HG03025 (cell line): ENCODE data around the gene PRKCE.

Experiments
- ATAC-seq: cut with Tn5 transposase; IDR thresholded peaks from one replicate; pipeline ENCODE4 v1.9.1; 2021; ENCODE audit warnings: mild to moderate bottlenecking, moderate library complexity; ENCODE audit not compliant: unreplicated experiment, low FRiP score

PRKCE gene

DNA sequence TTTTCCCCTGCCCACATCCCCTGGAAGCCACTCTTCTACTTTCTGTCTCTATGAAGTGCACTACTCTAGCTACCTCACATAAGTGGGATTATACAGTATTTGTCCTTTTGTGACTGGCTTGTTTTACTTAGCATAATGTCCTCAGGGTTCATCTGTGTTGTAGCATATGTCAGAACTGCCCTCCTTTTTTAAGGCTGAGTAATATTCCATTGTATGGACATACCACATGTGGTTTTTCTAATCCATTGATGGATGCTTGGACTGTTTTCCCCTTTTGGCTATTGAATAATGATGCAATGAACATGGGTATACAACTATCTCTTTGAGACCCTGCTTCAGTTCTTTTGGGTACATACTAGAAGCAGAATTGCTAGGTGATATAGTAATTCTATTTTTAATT is 95.9 kb downstream of the PRKCE start:
- ATAC-seq: no peak

DNA sequence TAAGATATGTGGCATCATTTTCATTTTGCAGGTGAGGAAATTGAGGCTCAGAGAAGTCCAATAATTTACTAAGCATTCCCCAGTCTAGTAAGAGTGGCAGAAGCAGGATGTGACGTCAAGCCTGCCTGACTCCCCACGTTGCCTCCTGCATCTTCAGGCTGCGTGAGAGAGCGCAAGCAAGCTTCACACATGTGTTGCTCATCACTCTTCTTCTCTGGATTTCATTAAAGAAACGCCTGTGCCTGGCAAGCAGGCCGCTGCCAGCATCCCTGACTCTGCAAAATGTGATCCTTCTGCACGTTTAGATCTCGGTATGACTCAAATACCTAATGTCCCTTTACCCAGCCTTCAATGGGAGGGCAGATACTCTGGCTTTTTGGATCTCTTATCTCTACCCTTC is 96.8 kb downstream of the PRKCE start:
- ATAC-seq: no peak

DNA sequence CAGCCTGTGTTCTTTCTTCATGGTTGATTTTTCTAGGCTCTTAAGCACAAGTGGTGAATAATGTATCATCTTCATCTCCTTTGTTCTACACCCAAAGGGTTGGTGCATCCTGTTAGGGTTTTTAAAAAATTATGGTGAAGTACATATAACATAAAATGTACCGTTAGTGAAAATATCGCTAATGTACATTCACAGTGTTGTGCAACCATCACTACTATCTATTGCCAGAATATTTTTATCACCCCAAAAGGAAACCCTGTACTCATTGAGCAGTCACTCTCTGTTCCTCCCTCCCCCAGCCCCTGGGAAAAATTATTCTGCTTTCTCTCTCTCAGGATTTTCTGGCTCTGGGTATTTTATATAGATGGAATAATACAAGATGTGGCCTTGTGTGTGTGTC is 98.5 kb downstream of the PRKCE start:
- ATAC-seq: no peak

DNA sequence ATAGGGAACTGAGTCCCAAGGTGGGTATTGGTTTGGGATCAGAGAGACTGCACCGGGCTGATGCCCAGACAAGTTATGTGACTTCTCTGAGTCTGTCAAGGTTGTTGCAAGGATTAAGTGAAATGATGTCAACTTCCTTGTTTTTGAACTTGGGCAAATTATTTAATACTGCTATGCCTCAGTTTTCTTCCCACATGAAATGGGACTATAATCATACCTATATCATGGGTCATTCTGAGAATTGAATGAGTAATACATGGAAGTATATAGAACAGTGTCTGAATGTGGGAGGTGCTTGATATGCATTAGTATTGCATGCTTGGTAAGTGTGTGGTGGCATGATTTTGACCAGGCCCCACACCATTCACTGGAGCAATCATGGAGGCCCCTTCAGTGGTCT is 99.0 kb downstream of the PRKCE start:
- no peak for ATAC-seq

DNA sequence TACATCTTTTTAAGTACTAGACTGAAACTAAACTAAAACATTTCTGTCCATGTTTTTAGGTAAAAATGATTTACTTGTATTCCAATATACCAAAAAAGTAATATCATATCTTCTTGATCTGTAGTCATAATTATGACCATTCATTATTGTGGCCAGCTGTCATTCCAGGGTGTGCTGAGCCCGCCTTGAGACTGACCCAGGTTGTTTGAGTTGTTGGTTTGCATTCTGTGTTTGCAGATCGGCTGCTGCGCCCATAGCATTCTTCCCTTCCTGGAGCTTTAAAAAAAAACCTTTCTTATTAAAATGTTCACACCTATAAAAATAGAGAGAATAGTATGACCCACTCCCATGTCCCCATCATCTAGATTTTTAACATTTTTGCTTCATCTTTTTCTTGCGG is 101.9 kb downstream of the PRKCE start:
- ATAC-seq: no peak

DNA sequence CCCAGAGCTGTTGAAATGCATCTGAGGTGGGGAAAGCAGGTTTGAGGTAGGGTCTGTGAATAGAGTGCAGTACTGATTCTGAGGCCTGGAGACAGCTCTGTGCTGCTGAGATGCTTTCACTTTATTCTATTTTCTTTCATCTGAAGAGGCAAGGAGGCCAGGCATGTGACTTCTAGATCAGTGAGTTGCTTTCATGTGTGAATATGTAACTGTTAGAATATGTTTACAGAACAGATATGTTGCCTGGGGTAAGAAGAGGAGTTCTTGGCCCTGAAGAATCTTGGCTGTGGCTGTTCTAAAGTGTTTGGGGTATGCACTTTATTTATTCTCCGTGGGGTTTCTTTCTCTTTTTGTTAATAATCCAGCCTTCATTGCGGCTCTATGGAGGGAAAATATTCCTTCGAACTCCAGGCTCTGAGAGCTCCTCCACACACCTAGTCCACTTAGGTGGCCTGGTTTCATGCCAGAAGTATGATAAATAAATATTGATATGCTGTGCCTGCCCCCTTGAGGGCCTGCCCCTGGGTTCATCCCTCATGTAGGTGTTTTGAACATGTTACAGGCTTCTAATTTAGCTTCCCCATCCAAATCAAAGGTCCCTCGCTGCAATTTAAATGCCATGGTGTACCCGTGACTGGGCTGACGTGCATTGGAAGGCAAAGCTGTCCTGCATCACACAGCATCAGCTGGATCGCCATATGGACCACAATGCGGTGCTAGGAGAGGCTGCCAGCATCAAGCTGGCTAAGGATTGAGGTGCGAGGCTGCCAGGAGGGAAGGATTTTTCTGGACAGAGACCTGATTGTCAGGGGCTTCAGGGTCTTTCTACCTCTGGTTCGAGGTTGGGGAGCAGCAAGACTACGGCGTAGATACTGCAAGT is 102.9 kb downstream of the PRKCE start:
- no peak for ATAC-seq

DNA sequence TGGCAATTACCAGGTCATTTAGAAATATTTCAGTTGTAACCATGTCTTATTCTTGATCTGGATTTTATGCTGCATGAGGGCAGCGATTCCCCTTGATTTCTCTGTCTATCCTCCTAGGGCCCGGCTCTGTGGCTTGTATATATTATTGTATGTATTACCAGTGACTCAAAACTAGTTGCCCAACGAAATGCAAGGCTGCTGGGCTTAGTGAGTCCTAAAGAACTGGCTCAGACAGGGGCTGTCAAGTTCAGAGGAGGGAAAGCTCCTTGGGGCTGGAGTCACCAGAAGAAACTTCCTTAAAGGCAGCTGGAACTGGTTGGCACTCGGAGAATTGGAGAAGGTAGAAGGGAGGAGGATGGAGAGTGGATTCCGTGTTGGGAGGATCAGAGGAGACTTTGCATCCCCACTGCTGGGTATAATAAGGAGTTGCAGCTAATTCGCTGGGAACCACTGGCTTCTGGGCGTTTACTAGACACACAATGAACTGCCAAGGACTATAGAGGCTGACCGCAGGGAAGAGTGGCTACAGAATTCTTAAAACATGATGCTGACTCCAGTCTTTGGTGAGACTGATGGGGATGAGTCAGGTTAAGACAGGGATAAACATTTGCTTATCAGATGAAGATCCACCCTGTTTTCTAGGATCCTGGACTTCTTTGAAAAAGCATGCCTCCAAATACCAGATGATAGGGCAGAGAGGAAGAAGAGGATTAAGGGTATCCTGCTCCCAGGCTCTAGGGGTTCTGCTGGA is 104.3 kb downstream of the PRKCE start:
- ATAC-seq: no peak

DNA sequence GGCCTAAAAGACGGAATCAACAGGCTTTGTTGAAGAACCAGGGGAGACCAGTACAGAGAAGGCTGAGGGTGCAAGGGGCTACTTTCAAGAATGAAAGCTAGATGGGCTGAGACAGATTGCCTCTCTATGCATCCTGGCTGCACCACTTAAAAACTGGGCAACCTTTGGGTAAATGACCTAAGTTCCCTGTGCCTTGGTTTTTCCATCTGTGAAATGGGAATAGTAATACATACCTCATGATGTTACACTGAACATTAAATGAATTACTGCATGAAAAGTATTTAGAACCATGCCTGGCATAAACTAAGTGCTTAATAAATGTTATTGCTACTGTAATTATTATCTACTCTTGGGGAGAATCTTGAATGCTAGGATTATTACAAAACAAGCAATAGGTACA is 106.5 kb downstream of the PRKCE start:
- ATAC-seq: no peak

DNA sequence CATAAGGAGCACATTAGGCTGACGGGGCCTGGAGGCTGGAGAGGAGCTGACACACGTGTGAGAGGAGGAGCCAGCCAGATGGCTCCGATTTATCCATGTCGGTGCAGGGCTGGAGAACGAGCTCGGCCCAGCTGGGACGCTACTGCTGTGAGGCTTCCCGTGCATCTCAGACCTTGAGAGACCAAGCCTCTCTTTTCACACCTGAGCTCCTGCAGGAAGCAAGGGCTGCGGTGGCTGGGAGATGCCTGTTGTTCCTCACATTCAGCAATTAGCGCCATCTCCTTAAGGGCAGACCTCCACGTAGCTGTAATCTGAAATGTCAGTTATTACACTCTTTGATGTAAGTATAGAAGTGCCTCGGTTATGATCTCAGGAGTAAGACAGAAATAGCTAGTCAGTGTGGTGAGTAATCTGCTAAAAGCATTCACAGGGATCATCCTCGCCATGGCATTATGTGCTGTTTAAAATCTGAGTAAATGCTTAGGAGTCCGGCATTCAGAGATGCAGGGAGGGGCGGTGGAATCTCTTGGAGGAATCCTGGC is 107.9 kb downstream of the PRKCE start:
- ATAC-seq: no peak

DNA sequence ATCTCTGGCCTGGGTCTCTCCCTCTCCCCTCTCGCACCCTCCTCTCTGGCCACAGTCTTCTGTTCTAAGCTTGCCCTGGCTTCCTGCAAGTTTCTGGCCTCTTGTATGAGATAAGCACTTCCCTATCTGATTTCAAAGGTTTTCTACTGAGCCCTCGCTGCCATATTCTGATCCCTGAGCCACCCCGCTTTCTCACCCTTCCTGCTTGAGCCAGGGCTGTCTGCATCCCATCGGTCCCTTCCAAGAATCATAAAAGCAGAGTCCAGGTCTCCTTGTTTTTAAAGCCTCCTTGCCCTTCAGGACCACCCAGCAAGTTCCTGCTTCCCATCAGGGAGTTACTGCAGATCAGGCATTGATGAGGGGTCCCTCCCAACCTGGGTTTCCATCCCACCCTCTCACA is 110.2 kb downstream of the PRKCE start:
- no peak for ATAC-seq

DNA sequence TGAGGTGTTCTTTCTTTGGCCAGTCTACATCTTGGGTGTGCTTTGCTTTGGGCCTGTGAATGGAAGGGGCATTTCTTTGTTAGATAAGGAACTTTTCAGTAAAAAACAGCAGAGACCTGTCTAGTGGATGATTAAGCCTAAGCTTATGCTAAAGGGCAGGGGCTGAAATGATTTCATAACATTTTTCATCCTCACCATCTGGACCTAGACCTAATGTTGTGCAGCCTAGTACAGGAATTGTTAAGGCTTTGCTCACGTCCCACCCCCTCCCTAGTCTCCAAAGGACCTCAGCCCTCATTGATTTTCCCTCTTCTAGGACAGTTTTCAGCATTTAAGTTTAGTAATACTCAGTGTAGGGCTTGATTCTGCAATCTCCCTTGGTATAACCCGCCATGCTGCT is 111.8 kb downstream of the PRKCE start:
- no peak for ATAC-seq

DNA sequence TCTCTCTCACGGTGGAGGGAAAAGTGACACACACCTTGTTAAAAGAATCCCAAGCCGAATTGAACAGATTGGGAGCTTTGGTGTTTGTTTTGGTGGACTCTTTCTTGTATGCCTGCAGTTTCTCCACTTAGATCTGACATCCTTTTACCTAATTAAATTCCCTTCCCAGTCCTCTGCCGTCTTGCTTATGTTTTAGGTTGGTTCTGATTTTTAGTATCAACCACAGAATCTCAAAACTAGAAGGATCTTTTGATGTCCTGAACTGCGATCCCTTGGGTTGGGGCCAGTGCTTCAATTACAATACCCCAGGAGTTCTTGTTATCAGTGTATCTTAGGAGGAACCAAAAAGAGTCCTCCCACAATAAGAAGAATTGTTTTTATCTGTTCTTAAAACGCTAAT is 112.3 kb downstream of the PRKCE start:
- no peak for ATAC-seq

DNA sequence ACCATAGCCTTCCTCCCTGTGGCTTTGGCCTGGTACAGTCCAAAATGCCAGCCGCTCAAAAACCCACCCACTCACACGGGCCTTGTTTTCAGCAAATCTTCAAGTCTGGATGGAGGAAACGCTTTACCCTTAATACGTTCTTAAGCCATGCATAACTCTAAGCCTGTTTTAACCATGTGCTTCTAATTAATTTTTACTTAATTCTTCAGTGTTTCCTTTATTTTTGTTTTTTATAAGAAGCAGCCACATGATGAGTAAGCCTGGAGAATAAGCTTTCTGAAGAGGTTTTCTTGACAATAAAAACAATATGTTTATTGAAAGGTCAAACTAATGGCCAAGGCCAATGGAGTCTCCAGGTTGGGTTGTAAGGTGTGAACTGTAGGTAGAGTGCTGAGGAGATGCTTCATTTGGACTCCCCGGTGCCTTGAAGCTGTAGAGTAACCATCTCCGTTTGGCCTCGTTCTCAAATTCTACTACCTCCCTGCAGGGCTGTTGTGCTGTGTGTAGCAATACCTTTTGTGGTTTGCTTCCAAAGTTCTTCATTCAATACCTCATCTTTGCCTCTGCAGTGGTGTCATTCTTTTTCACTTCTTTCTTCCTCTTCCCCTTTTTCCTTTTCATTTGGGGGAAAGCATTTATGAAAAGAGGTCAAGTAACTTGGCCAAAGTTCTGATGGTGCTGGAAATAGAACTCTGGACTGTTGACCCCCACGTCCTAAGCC is 113.7 kb downstream of the PRKCE start:
- no peak for ATAC-seq

DNA sequence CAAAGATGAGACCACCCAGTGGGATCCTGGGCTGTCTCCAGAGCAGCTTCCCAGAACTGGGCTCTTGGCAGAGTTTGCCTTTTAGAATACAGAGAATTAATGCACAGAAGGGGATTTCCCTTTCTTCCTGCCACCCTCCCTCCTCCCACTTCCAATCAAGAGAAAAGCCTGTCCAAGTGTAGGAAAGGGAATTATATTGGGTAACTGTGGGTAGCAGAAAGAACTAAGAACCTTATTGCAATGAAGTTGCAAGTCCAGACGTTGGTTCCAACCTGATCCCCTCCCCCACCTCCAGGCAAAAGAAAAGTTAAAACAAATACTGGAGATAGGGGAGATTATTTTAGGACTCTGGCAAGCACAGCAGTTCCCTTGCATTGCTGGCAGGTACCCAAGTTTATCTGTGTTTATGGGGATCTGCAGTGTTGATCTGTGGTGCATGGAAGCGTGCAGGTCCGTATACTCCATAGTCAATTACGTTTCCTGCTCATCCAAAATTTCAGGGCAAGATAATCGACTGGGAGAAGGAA is 114.3 kb downstream of the PRKCE start:
- no peak for ATAC-seq

DNA sequence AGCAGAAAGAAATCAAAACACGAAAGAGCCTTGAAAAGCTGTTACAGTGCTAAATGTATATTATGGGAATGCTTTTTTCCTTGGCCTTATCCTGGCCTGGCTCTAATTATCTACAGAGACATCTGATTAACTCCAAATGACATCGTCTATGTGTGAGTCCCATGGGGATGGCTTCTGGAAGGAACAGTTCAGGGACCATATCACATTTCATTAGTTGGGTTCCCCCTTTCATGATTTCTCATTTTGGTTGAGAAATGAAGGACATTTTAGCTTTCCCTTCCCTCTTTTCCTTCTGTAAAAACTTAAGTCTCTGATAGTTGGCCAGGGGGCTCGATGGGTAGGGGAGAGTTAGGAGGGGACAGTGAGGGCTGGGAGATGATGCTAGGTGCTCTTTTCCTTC is 116.7 kb downstream of the PRKCE start:
- no peak for ATAC-seq

DNA sequence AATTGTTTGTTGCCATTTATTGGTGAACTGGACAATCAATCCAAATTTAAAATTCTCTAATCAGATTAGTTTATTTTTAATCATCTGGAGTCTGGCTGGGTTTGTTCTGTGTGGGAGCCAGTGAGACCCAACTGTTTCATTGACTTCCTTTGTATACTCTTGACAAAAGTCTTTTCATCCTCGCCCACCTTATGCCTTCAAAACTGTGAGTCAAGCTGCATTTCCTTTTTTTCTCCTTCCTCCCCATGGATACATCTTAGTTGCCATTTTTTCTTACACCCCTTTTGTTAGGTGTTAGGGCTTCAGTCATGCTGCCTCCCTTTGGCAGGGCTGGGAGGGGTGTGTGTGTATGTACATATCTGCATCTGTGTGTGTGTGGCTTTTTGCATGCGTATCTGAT is 117.6 kb downstream of the PRKCE start:
- ATAC-seq: no peak

DNA sequence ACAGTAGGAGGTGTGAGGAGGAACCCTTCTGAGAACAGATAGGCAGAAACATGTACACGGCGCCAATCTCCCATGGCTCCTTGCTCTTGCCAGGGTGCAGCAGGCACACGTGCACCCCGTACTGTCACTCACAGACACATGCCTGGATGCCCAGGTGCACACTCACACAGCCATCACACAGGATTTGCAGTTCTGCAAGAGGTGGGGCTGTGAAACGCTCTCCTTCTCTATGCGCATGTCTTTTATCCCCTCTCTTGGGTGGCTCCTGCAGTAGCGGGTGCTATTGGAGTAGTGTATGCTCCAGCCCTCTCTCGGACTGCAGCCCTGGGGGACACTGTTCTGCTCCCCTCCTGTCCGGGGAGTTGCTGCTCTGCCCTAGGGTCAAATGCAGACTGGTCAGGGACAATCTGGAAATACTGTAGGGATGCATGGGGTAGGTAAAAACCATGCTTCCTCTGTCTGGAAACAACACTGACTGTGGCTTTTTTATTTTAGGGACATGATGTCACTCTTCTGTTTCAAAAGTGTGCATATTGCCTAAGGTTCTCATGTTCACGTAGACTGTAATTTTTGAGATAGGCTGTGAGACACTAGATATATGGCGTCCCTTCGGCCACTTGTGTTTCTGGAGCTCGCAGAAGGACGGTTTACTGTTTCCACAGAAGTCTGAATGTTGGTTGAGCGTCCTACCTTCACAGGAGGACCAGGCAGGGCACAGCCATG is 118.5 kb downstream of the PRKCE start:
- ATAC-seq: no peak

DNA sequence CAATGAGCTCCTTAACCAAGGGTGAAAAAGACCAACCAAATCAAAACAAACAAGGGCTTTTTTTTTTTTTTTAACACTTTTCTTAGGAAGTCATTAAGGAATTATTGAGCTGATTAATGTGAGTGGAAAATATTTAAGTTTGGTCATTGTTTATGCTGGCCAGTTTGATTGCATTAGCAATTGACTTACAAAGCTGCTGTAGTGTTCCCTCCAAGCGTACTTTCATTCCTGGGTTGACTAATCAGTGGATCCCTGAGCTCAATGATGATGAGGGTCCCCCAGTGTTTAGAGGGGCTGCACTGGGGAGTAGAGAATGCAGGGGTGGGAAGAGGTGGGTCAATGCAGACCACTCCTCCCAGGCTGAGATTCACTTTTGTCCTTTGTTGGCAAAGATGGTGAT is 119.3 kb downstream of the PRKCE start:
- ATAC-seq: no peak

DNA sequence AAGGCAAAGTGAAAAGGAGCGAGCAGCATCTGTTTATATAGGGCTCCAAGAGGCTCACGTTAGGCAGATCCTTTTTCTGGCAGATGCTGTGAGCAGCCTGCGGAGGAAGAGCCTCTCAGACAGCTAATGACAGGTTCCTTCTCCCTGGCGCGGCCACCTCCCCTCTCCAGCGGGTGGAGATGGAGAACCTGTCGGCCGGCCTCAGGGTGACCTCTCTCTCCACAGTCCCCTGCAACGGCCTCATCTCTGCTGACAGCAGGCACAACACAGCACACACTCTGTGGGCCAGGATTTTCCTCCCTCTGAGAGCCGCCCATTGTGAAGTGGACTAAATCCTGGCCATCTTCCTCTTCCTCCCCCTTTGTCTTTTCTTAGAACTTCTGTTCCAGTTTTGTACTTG is 119.8 kb downstream of the PRKCE start:
- ATAC-seq: no peak

DNA sequence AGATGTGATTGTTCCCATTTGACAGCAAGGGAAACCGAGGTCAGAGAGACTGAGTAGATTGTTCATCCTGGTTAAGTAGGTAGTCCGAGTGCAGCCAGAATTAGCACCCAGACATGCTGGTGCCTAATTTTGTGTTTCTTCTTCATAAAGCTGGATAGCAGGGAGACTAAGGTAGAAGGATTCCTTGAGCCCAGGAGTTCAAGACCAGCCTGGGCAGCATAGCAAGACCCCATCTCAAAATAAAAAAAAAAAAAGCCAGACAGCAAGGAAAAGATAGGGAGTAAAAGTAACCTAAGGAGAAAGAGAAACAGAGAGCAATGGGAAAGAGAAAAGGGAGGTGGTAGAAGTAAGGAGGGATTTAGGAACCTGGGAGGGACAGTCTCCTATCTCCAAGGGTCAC is 120.6 kb downstream of the PRKCE start:
- ATAC-seq: no peak
